ENCODE results near the gene OR51F1. TPM values are rescaled to one million over a fixed set of nuclear protein-coding genes. Genes with fewer than 3 reads are reported as not detected.
"Not testable (repeated sequence)": the region's sequence is repeated elsewhere in the genome, so short reads cannot be mapped to it uniquely, and the experiment has no call there.

OR51F1 gene
- not detected in 2 replicates for total RNA-seq (2014; rRNA removed; shearing (Covaris generic); ENCODE audit: low replicate concordance)

- Histone ChIP-seq H3K27me3 (ENCODE audit: low read length) (no peaks in the 10 kb centered on the region), H3K27ac (ENCODE audit: low read length) (no peak within 1 kb of the TSS), H3K4me2 (ENCODE audit: low read depth, low read length, poor library complexity, severe bottlenecking) (no peak within 1 kb of the TSS), H3K79me2 (ENCODE audit: low read length) (no peaks in the 10 kb centered on the region), H2AFZ (ENCODE audit: low read length) (no peak within 1 kb of the TSS), H4K20me1 (ENCODE audit: insufficient read depth, low read depth, low read length) (no peaks in the 10 kb centered on the region), H3K9me2 (replicated peaks; ENCODE audit: insufficient read depth, low read length) (no peaks in the 10 kb centered on the region), H3K4me1 (ENCODE audit: low read length) (no peaks in the 10 kb centered on the region), H3K9me3 (ENCODE audit: low read length) (no peaks in the 10 kb centered on the region), H3K4me3 (ENCODE audit: low read length) (no peak within 1 kb of the TSS), H3K9ac (ENCODE audit: low read length) (no peak within 1 kb of the TSS), H3K36me3 (ENCODE audit: insufficient read depth, low read length) (no peaks in the 10 kb centered on the region)
- no peak for DNase-seq
Observed at GRCh38 chr11:4769838-4770237, at the start of gene OR51F1. Gene OR51F1, minus strand, starts transcription at chr11:4769938. Its CDS starts 0 bp downstream, at chr11:4769938.

- no peaks in the 10 kb centered on the region for H3K36me3 ChIP-seq (ENCODE audit: insufficient read depth, low read length)
- no peaks in the 10 kb centered on the region for H3K4me1 ChIP-seq (ENCODE audit: low read length)
- H3K27ac ChIP-seq (ENCODE audit: low read length) = no peak overlapping the region
- DNase-seq = no peak
- H3K9ac ChIP-seq (ENCODE audit: low read length) = no peak overlapping the region
- no peaks in the 10 kb centered on the region for H3K9me3 ChIP-seq (ENCODE audit: low read length)
- no peak overlapping the region for H3K4me2 ChIP-seq (ENCODE audit: low read depth, low read length, poor library complexity, severe bottlenecking)
- no peak overlapping the region for H2AFZ ChIP-seq (ENCODE audit: low read length)
- no peaks in the 10 kb centered on the region for H4K20me1 ChIP-seq (ENCODE audit: insufficient read depth, low read depth, low read length)
- H3K79me2 ChIP-seq (ENCODE audit: low read length) = no peaks in the 10 kb centered on the region
- no peaks in the 10 kb centered on the region for H3K27me3 ChIP-seq (ENCODE audit: low read length)
- no peak overlapping the region for H3K4me3 ChIP-seq (ENCODE audit: low read length)
- H3K9me2 ChIP-seq (replicated peaks; ENCODE audit: insufficient read depth, low read length) = no peaks in the 10 kb centered on the region
Observed at GRCh38 chr11:4809246-4809645, 39.5 kb upstream of the OR51F1 start.

GRCh38 chr11:4808476-4808875 is 38.7 kb upstream of the OR51F1 start:
- H3K79me2 ChIP-seq (ENCODE audit: low read length) = no peaks in the 10 kb centered on the region
- H3K27ac ChIP-seq (ENCODE audit: low read length) = no peak overlapping the region
- H3K9me2 ChIP-seq (replicated peaks; ENCODE audit: insufficient read depth, low read length) = no peaks in the 10 kb centered on the region
- no peak overlapping the region for H3K9ac ChIP-seq (ENCODE audit: low read length)
- no peaks in the 10 kb centered on the region for H3K4me1 ChIP-seq (ENCODE audit: low read length)
- H3K4me3 ChIP-seq (ENCODE audit: low read length) = no peak overlapping the region
- no peak for DNase-seq
- no peaks in the 10 kb centered on the region for H4K20me1 ChIP-seq (ENCODE audit: insufficient read depth, low read depth, low read length)
- no peak overlapping the region for H3K4me2 ChIP-seq (ENCODE audit: low read depth, low read length, poor library complexity, severe bottlenecking)
- H3K9me3 ChIP-seq (ENCODE audit: low read length) = no peaks in the 10 kb centered on the region
- H3K27me3 ChIP-seq (ENCODE audit: low read length) = no peaks in the 10 kb centered on the region
- no peak overlapping the region for H2AFZ ChIP-seq (ENCODE audit: low read length)
- H3K36me3 ChIP-seq (ENCODE audit: insufficient read depth, low read length) = no peaks in the 10 kb centered on the region

- no peak within 1 kb of the TSS for H3K4me3 ChIP-seq (ENCODE audit: low read length)
- no peaks in the 10 kb centered on the region for H3K36me3 ChIP-seq (ENCODE audit: insufficient read depth, low read length)
- no peaks in the 10 kb centered on the region for H3K27me3 ChIP-seq (ENCODE audit: low read length)
- H2AFZ ChIP-seq (ENCODE audit: low read length) = no peak within 1 kb of the TSS
- H3K4me2 ChIP-seq (ENCODE audit: low read depth, low read length, poor library complexity, severe bottlenecking) = no peak within 1 kb of the TSS
- DNase-seq = no peak
- no peaks in the 10 kb centered on the region for H3K79me2 ChIP-seq (ENCODE audit: low read length)
- no peaks in the 10 kb centered on the region for H3K9me2 ChIP-seq (replicated peaks; ENCODE audit: insufficient read depth, low read length)
- no peaks in the 10 kb centered on the region for H3K4me1 ChIP-seq (ENCODE audit: low read length)
- no peaks in the 10 kb centered on the region for H4K20me1 ChIP-seq (ENCODE audit: insufficient read depth, low read depth, low read length)
- no peak within 1 kb of the TSS for H3K27ac ChIP-seq (ENCODE audit: low read length)
- no peaks in the 10 kb centered on the region for H3K9me3 ChIP-seq (ENCODE audit: low read length)
- no peak within 1 kb of the TSS for H3K9ac ChIP-seq (ENCODE audit: low read length)
Observed at GRCh38 chr11:4804280-4804679, 34.5 kb upstream of the OR51F1 start, which contains the start of gene OR52R1. Gene OR52R1, minus strand, starts transcription at chr11:4804380. Its CDS starts 0 bp downstream, at chr11:4804380.

GRCh38 chr11:4801316-4801715 is 31.6 kb upstream of the OR51F1 start:
- not testable (repeated sequence) for H3K9ac ChIP-seq (ENCODE audit: low read length); DNase-seq; H3K9me2 ChIP-seq (replicated peaks; ENCODE audit: insufficient read depth, low read length); H2AFZ ChIP-seq (ENCODE audit: low read length); H3K9me3 ChIP-seq (ENCODE audit: low read length); H3K4me2 ChIP-seq (ENCODE audit: low read depth, low read length, poor library complexity, severe bottlenecking); H3K27me3 ChIP-seq (ENCODE audit: low read length); H3K27ac ChIP-seq (ENCODE audit: low read length); H3K79me2 ChIP-seq (ENCODE audit: low read length); H4K20me1 ChIP-seq (ENCODE audit: insufficient read depth, low read depth, low read length); H3K4me3 ChIP-seq (ENCODE audit: low read length); H3K36me3 ChIP-seq (ENCODE audit: insufficient read depth, low read length); H3K4me1 ChIP-seq (ENCODE audit: low read length)

- Histone ChIP-seq H3K4me2 (ENCODE audit: low read depth, low read length, poor library complexity, severe bottlenecking) (no peak overlapping the region), H3K9me3 (ENCODE audit: low read length) (no peaks in the 10 kb centered on the region)
Observed at GRCh38 chr11:4798427-4799183, 28.9 kb upstream of the OR51F1 start.

GRCh38 chr11:4797206-4797605 is 27.5 kb upstream of the OR51F1 start:
- H3K9me3 ChIP-seq (ENCODE audit: low read length) = no peaks in the 10 kb centered on the region
- H3K9ac ChIP-seq (ENCODE audit: low read length) = no peak overlapping the region
- no peak for DNase-seq

More at GRCh38 chr11:4798427-4799183, 28.9 kb upstream of the OR51F1 start:
- no peak overlapping the region for H3K4me3 ChIP-seq (ENCODE audit: low read length)
- H3K79me2 ChIP-seq (ENCODE audit: low read length) = no peaks in the 10 kb centered on the region
- no peaks in the 10 kb centered on the region for H3K36me3 ChIP-seq (ENCODE audit: insufficient read depth, low read length)
- no peaks in the 10 kb centered on the region for H4K20me1 ChIP-seq (ENCODE audit: insufficient read depth, low read depth, low read length)
- H3K27ac ChIP-seq (ENCODE audit: low read length) = no peak overlapping the region
- no peak for DNase-seq
- no peaks in the 10 kb centered on the region for H3K4me1 ChIP-seq (ENCODE audit: low read length)
- H3K27me3 ChIP-seq (ENCODE audit: low read length) = no peaks in the 10 kb centered on the region
- H3K9ac ChIP-seq (ENCODE audit: low read length) = no peak overlapping the region
- H3K9me2 ChIP-seq (replicated peaks; ENCODE audit: insufficient read depth, low read length) = no peaks in the 10 kb centered on the region
- H2AFZ ChIP-seq (ENCODE audit: low read length) = no peak overlapping the region

GRCh38 chr11:4782454-4782853 is 12.7 kb upstream of the OR51F1 start:
- H4K20me1 ChIP-seq (ENCODE audit: insufficient read depth, low read depth, low read length) = no peaks in the 10 kb centered on the region

More at GRCh38 chr11:4797206-4797605, 27.5 kb upstream of the OR51F1 start:
- Histone ChIP-seq H3K4me3 (ENCODE audit: low read length) (no peak overlapping the region), H3K4me1 (ENCODE audit: low read length) (no peaks in the 10 kb centered on the region), H3K27ac (ENCODE audit: low read length) (no peak overlapping the region), H3K36me3 (ENCODE audit: insufficient read depth, low read length) (no peaks in the 10 kb centered on the region), H3K27me3 (ENCODE audit: low read length) (no peaks in the 10 kb centered on the region), H3K79me2 (ENCODE audit: low read length) (no peaks in the 10 kb centered on the region), H4K20me1 (ENCODE audit: insufficient read depth, low read depth, low read length) (no peaks in the 10 kb centered on the region), H3K9me2 (replicated peaks; ENCODE audit: insufficient read depth, low read length) (no peaks in the 10 kb centered on the region), H2AFZ (ENCODE audit: low read length) (no peak overlapping the region), H3K4me2 (ENCODE audit: low read depth, low read length, poor library complexity, severe bottlenecking) (no peak overlapping the region)

More at GRCh38 chr11:4782454-4782853, 12.7 kb upstream of the OR51F1 start:
- Histone ChIP-seq H3K27me3 (ENCODE audit: low read length) (no peaks in the 10 kb centered on the region), H3K9ac (ENCODE audit: low read length) (no peak overlapping the region), H3K4me1 (ENCODE audit: low read length) (no peaks in the 10 kb centered on the region), H3K36me3 (ENCODE audit: insufficient read depth, low read length) (no peaks in the 10 kb centered on the region), H3K79me2 (ENCODE audit: low read length) (no peaks in the 10 kb centered on the region), H2AFZ (ENCODE audit: low read length) (no peak overlapping the region), H3K9me2 (replicated peaks; ENCODE audit: insufficient read depth, low read length) (no peaks in the 10 kb centered on the region), H3K27ac (ENCODE audit: low read length) (no peak overlapping the region), H3K9me3 (ENCODE audit: low read length) (no peaks in the 10 kb centered on the region), H3K4me3 (ENCODE audit: low read length) (no peak overlapping the region), H3K4me2 (ENCODE audit: low read depth, low read length, poor library complexity, severe bottlenecking) (no peak overlapping the region)
- no peak for DNase-seq

All from Karpas-422 (cell line).